CD4-positive, alpha-beta T cell treated with Interleukin-1 beta for 1 hour (primary cell): ENCODE measurements around the gene INTS12.

Experiments
- DNase-seq, 2 donors: peaks; one replicate each; pipeline ENCODE4 v3.0.0-alpha.2; 2020 to 2022

The INTS12 gene

DNA sequence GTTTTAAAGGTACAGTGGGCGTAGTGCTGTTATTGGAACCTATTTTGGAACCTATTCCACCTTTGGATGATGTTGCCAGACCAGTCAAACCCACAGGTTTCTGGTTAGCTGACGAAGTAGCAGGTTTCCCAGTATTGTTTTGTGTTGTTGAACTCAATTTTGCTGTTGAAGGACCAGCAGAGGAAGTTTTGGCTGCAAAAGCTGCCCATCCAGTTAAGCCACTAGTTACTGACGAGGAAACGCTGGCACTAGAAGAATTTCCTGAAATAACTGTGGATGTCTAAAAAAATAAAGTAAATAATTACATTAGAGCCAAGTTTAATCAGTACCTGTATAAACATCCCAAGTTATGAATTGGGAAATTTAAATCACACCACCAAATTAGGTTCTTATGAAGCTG, 25.5 kb downstream of the INTS12 start:
- no peak for DNase-seq

DNA sequence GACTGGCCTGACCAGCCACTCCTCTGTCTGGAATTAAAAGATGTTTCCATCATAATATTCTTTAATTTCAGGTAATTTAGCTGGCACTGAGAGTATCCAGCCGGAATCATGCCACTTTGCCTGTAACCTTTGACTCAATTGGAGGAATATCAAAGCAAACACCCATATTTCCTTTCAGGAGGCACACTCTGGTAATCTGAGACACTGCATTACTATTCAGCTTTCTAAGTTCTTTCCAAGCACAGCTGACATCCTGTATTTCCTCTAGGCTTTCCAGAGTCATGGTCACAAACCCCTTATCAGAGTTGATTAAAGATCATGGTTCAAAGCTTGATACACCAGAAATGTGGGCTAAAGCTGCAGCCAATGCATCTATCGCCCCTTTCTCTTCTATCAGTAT, 29.3 kb downstream of the INTS12 start:
- DNase-seq = no peak

DNA sequence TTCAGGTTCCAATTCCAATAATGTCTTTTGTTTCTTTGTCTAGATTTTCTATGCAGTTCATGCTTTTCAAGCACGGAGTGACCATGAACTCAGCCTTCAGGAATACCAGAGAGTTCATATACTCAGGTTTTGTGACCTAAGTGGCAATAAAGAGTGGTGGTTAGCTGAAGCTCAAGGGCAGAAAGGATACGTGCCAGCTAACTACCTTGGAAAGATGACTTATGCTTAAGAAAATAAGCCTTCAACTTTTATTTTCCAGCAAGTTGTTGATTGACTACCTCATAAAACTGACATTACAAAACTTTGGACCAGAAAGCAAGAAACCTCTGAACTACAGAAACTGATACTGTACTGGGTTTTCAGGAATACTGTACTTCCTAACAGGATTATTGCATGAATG, 30.8 kb downstream of the INTS12 start:
- DNase-seq = no peak

DNA sequence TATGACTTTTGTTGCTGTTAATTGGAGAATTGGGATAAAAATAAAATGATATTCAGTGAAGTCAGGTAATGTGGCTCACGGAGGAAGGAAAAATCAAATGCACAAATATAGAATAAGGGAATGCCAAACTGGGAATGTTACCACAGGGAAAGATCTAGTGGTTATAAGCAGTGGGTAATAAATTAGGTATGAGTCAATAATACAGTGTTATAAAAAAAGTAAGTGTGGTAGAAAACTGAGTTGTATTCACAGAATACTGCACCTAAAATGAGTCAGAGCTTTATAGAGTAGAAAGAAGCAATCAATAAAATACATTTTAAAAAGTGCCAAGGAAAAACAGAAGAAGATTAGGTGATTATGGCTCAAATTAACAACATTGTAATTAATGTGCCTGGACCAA, 34.5 kb downstream of the INTS12 start:
- no peak for DNase-seq

DNA sequence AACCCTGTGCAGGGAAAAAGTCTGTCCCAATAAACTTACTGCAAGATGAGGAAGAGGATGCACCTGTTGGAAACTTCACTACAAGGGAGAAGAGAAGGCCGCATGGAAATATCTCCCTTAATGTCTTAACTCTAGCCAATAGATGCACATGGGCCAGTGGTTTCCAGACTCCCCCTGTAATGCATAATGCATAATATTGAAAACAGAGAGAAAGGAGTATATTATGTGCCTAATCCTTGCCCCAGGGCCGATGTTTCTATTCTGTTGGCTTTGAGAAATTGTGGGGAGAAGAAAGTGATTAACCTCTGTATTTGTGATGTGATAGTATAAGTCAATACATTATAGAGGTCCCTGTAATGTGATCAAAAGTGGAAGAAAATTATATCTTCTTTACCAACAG, 37.2 kb downstream of the INTS12 start:
- DNase-seq = no peak

DNA sequence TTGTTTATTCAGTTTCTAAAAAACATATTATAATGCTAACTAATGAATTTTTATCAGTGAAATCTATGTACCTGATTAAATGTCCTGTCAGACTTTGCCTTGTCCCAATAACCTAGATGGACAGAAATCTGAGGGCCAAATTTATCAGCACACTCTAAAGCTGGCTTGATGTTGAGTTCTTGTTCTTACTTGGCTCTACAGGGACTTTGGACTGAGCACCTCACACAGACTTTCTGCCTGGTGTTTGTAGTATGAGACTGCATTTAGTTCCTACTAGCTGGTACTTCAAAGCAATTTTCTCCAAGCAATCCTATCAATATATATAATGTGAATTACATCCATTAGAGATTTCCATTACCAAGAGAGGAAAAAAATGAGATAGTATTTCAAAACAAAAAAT, 37.8 kb downstream of the INTS12 start:
- DNase-seq = no peak

DNA sequence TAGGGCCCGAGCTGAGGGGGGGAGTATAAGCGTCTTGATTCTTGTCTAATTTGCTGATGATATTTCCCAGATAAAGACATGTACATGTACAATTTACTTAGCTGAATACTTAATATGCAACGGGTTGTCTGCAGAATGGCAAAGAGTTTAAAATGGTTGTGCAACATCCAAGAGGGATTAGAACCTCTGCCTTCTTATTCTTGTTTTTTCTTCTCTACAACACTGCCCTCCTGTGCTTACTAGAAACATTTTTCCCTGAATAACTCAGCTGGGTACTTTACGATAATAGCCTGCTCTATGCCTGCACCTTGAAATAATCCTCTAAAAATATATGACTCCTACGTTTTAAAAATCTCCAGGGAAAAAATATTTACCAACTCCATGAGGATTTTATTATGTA, 41.8 kb downstream of the INTS12 start:
- no peak for DNase-seq

DNA sequence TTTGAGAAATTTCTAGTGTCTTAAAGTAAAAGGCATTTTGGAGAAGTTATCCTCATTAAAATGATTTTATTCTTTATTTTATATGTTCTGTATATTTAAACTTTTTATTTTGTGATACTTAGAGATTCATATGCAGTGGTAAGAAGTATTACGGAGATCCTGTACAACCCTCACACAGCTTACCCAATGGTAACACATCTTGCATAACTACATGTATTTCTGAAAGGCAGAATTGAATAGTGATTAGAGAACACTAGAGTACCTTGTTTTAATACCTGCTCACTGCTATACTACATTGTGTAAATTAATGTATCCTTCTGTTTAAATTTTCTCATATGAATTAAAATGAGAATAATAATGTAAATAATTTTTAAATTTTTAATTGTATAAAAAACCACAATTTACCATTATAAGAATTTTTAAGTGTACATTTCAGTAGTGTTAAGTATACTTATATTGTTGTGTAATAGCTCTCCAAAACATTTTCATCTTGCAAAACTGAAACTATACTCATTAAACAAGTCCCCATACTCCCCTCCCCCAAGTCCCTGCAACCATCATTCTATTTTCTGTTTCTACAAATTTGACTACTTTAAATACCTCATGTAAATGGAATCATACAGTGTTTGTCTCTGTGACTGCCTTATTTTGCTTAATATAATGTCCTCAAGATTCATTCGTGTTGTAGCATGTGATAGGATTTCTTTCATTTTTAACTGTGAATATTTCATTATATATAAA, 45.4 kb downstream of the INTS12 start:
- no peak for DNase-seq

DNA sequence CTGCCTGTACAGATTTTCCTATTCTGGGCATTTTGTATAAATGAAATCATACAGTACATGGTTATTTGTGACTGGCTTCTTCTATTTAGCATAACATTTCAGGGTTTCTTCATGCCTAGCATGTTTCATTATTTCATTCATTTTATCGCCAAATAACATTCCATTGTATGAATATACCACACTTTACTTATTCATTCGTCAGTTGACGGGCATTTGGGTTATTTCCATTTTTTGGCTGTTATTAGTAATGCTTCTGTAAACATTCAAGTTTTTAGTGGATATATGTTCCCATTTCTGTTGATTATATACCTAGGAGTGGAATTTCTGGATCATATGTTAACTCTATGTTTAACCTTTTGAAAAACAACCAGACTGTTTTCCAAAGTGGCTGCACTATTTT, 47.5 kb downstream of the INTS12 start:
- no peak for DNase-seq

DNA sequence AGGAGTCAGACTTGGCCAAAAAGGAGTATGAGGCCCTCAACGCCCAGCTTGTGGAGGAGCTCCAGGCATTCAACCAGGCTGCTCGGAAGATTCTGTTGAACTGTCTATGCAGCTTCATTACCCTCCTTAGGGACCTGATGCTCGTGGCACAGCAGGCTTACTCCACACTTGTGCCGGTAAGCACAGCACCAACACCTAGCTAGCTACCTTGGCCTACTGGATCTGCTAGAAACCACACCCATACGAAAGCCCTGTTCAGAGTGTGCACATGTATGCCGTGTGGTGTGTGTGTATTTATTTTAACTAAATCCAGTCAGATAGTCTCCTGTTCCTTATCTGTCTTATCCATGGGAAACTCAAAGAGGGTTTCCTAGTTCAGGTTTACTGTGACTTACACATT, 49.3 kb downstream of the INTS12 start:
- no peak for DNase-seq

DNA sequence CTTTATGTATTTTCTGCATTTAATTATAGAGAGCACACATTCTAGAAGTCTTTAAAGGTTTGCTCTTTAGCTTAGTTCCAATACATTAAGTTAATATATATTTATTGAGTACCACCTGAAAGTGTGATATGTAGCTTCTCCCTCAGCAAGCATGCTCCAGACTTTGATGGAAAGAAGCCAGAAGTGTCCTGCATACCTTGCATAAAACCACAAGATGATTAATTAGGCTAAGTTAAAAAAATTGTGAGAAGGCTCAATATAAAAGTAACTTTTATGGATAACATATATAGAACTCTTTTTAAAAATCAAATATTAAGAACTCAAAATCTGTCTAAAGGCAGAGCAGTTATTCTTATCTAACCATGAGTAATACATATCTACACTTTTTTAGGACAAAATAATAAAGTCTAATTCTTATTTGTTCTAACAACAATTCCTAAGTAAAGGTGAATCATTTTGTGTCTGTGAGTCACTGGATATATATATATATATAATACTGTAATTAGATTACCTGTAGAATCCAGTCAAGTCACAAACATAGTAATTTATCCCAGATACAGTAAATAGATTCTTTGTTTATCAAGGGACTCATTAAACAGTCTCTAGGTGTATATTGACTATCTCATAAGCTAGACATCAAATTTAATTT, 51.2 kb downstream of the INTS12 start:
- no peak for DNase-seq

DNA sequence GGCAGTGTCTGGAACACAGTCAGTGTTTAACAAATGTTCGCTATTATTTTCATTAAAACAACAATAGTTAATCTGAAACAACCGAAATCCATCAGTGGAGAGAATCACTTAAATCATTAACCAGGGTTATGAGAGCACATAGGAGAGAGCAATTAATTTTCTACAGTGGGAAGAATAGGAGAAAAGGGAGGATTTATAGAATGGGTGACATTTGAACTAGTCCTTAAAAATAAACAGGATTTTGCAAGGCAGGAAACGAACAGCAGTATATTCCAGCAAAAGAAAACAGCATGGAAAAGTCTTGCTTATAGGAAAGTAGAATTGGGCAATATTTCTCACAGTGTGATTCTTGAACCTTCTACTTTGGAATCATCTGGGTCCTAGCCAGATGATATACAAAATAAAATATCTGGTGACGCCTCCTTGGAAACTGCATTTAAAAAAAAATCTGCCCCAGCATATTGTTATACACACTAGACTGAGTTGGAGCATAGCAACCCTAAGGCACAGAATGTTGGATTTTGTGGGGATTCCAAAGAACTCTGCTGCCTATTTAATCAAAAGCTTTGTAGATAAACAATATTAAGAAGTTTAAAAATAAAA, 56.1 kb downstream of the INTS12 start:
- no peak for DNase-seq

DNA sequence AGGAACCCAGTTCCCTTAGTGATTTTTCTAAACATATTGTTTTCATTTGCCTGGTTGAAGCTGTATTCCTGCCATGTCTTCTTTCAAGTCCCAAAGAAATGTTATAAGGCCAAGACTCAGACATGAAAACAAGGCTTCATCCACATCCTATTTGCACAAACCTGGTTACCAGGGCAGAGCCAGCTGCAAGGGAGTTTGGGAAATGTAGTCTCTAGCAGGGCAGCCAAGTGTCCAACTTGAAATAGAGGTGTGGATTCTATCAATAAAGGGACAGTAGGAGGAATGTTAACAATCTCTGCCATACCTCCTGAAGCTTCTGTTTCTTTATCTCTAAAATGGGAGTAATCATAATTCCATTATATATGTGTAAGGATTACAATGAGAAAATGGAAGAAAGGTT, 56.6 kb downstream of the INTS12 start:
- DNase-seq = no peak

DNA sequence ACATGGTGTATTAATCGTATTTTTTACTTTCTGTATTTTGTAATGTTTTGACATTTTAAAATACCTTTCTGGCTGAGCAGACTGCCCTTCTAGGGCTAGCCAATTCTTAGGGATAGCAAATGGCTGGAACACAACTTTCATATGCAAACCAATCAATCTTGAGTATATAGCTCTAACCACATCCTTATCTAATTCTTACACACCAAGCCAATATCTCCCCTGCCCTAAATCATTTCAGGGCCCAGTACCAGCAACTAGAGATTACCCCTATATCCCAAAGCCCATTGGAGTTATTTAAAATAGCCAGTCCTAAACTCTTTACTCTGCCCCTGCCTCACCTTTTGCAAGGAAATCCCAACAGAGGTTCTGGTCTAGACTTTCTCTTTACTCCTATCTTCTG, 58.3 kb downstream of the INTS12 start:
- no peak for DNase-seq

DNA sequence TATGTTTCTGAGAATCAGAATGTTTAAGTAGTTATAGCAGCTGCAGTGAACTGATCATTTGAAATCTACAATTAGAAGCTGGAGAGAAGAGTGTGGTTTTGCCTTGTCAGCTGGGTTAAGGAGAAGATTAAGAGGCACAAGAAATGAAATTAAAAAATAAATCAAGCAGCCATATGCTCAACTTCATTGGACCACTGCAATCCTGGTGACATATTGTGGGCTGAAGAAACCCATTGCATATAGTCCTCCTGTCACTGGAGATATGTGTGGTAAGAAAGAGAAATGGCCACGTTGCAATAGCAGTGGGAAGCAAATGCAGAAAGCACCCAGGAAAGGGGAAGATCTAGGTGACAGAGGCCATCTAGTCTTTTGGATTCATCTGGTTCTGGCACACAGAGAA, 63.0 kb downstream of the INTS12 start:
- DNase-seq = no peak

DNA sequence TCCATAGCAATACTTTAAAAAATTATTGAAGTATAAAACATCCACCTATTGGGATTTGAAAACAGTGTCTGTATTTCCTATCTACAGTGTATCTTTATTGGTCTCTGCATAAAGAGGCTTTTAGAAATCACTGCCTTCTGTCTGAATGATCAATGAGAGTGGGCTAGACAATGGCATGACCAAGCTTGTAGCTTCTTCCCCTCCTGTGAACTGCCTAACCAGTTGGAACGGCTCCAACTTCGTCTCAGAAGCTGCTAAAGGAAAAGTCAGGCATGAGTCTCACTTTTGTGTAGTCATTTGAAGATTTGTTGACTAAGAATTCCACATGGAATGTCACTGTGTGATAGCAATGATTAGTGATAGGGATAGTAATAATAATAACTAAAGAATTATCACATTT, 64.2 kb downstream of the INTS12 start:
- DNase-seq = no peak

DNA sequence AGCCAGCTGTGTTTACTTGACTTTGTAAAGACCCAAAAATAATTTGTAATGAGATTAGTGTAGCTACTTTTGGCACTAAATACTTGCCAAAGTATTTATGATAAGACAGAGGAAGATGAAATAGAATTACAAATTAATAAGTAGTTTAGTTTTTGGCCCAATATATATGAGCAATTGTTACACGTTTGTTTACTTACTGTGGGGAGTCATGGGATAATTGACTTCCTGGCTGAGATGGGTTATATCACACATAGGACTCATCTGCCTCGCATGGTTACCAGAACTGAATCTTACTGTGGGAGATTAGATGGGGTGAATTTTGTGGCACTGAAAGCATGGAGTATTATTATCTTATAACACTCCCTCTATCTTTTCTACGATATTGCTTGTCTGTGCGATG, 66.6 kb downstream of the INTS12 start:
- no peak for DNase-seq

DNA sequence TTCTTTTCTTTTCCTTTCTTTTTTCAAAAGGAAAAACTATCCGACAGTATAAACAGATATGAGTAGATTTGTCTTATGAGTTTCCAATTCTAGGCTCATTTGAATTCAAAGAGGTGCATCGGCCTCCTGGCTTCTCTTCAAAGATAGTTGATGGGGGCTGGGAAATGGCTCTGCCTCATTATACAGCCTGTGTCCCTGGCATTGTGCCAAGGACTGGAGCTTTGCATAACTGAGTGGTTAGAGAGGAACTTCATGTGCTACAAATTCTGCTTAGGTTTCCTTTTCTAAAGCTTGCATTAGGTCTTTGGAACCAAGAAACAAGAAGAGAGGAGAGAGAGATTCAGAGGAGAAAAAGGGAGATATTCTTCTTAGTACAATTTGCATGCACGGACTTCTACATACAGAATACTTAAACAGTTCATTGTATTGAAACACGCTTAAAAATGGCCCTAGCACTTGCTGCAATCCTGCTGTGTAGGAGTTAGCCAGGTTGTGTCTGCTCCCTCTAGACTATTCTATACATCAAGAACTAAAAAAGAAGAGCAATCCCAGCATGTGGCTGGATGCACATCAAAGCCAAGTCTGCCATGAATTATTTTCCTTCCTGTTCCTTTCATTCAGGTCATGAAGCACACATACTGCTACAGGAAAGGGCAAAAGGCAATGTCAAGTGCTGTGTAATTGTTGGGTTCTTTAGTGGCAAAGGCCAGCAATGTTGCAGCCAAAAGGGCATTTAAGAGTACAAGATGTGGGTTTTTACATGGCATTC, 70.9 kb downstream of the INTS12 start:
- peak in 1 of 2 donors; percentile 7 for DNase-seq

DNA sequence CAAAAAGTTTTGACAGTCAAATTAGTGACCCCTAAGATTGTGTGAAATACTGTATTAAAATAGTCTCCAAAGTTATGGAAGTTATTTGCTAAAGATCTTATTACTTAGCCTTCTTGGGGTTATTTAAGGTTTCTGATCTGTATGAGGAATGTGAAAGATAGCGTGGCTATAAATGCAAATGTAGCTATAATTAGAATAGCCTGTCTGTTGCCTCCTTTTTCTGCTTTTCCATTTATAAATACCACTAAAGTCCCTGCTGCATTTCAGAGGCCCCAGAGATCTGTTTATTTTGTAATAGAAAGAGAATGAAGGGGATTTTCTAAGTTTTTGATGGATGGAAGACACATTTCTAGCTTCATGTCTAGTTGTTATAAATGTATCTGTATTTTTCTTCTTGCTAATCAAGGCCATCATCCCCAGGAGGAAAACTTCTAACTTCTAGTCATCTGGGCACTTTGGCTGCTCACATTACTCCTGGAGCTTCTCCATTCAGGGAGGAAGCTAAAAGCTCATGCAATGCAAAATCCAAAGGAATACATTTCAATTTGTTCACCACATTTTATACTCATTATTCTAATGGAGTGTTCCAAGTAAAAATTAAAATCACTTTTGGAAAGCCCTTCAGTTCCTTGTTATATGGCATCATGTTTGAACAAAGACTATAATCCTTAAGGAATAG, 73.9 kb downstream of the INTS12 start:
- no peak for DNase-seq

DNA sequence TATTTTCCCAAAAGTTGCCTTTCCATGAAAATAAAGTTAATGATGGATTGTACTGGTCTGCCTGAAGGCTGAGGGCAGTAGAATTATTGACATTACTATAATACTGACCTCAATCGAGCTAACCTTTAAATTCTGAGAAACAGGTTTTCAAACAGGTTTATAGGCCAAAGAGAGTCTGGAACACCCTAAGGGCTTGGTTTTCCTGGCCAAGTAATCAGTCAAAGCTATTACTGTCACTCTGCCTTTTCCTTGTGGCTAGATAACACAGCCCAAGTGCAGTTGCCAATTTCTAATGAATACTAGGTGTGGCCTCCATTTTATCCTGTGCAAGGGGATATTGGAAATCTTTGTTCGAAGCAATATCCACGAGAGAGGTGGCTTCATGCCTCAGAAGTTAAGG, 75.2 kb downstream of the INTS12 start:
- DNase-seq = no peak
